Transverse colon (tissue), 3 donors: Measurements from ENCODE around the gene IL6R.

Experiments used
- CTCF ChIP-seq, 5 experiments: fragments of 200-600 bp in 3 of 5; fragments of 450-650 bp in 2 of 5; sonication (generic) in 3 of 5; IDR thresholded peaks; 1 replicate in 2 of 5; 2 replicates in 3 of 5; pipeline ENCODE4 v1.5.1; 2016 to 2017; ENCODE audit warnings: antibody characterized with exemption in 5 of 5, inconsistent platforms in 3 of 5, mild to moderate bottlenecking in 2 of 5, moderate library complexity in 1 of 5
- POLR2A ChIP-seq: fragments of 450-650 bp; IDR thresholded peaks from one replicate; pipeline ENCODE4 v1.6.1; 2016; ENCODE audit warnings: antibody characterized with exemption, mild to moderate bottlenecking, moderate library complexity

GRCh38 chr1:154456631-154457030 lies 51.5 kb downstream of the IL6R start:
- TF ChIP-seq POLR2A: no peak
- no peak for TF ChIP-seq CTCF (IDR thresholded peaks at IDR 0.05)
